ENCODE measurements around the gene VOPP1. TPM values are rescaled to one million over a fixed set of nuclear protein-coding genes. Genes with fewer than 3 reads are reported as not detected.
"Not testable (repeated sequence)": the region's sequence is repeated elsewhere in the genome, so short reads cannot be mapped to it uniquely, and the experiment has no call there.

Gene VOPP1
- total RNA-seq, 1 donor from 2014 or later: 25.5 TPM

DNA sequence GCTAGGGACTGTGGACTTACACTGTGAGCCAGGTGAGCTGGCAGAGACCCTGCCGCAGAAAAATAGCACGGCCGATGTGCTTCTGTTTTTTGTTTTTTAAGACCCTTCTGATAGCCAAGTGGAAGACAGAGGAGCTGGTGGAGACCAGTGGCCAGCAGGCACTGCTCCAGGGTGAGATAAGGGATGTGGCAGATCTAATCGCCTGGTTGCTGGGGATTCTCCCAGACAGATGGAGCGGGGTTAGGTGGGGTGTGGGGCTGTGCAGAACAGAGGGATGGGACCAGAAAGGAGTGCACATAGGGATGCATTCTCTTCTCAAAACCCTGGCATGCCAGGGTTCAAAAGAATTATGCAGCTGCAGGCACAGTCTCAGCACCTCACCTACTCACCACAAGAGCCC, 82.2 kb downstream of the VOPP1 start:
- DNase-seq (ENCODE audit: low spot score): peak; percentile 54

- no peak for DNase-seq (ENCODE audit: low spot score)
Observed at GRCh38 chr7:55489552-55489951, 82.8 kb downstream of the VOPP1 start.

GRCh38 chr7:55488804-55489340, 83.4 kb downstream of the VOPP1 start:
- no peak for DNase-seq (ENCODE audit: low spot score)

DNA sequence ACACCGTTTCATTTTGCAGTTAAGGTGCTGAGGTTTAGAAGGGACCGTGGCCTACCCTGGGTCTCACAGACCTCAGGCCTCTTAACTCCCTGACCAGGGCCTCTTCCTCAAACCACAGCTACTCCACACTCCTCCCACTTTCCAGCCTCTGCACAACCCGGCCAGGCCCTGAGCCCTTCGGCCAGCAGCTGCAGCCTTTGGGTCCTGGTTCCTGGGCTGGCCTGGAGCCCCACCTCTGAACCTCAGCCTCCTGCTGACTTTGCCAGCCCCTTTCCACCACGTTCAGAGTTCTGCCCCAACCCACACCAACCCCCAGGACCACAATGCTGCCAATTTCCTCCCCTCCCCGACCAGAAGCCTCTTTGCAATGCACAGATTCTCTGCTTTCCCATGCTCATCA, 84.1 kb downstream of the VOPP1 start:
- DNase-seq (ENCODE audit: low spot score): peak; percentile 79

- DNase-seq (ENCODE audit: low spot score): no peak
Observed at GRCh38 chr7:55486991-55487390, 85.3 kb downstream of the VOPP1 start.

DNA sequence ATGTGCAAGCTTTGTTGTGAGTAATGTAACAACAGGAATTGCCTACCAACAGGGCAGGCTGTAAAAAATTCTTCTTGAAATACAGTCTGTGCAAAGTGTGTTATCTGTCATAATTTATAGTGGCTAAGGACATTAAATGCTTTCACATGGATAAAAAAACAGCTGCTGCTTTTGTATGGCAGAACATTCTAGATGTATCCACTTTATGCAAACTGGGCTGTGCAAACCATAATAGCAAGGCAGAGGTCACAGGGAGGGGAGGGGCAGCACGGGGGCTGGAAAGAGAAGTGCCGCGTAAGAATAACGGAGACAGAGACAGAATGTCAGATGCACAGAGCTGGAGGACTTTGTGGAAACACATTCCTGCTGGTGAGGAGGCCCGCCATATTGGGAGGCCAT, 86.1 kb downstream of the VOPP1 start:
- peak; percentile 82 for DNase-seq (ENCODE audit: low spot score)

DNA sequence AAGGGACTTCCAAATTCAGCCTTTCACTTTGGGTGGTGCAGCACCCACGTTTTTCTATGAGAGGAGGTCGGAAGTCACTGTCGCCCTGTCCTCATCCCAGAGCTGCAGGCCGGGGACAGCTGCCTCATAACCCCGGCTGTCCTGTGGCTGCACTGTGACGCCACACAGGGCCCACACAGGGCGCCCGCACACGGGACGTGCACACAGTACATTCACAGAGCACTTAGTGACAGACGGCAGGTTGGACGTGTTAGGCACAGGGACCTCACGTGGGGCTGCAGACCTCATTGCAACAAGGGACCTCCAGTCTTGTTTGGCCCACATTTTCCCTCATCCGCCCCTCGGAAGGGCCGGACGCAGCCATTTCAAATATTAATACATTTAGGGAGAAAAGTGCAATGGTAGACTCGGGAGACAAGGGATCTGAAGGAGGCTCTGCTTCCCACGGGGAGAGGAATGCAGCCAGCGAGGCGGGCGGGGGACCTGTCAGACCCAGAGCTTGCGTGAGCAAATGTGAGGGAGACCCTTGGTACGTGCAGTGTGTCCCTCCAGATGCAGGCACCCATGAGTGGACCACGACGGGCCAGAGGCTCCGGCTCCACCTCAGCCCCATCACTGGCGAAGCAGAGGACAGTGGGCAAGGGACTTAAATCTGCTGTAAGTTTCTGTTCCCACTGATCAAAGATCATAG, 86.7 kb downstream of the VOPP1 start:
- no peak for DNase-seq (ENCODE audit: low spot score)

DNA sequence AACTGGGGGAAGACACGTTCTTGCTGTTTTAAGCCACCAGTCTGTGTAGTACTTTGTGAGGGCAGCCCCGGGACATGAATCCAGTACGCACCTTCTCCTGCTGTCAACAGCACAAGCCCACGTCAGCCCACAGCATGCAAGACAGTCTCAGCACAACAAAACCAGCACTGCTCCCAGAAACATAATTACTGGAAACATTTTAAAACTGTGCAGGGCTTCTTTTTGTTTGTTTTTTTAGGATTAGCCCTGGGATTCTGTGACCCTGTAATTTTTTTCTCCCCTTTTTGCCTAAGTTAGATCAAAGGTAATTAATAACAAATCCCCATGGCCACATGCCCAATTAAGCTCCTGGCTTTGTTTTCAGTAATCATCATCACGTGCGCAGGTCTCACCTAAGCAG, 87.5 kb downstream of the VOPP1 start:
- no peak for DNase-seq (ENCODE audit: low spot score)

DNA sequence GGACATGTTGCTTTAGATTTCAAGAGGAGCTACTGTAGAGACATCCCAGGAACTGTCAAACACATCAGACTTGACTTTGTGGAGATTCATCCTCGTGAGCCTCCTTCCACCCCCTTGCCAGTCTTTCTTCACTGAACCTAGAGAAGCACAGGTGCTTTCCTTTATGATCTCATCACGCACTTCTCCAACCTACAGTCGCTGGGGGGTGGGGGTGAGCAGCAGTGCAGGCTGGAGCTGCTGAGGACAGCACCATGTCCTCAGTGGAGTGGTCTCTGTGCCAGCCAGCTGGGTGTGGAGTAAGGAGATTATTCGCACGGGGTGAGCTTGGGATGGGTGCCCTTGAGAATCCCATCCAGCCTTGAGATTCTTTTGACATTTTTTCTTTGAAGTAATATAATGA, 88.1 kb downstream of the VOPP1 start:
- DNase-seq (ENCODE audit: low spot score): no peak

DNA sequence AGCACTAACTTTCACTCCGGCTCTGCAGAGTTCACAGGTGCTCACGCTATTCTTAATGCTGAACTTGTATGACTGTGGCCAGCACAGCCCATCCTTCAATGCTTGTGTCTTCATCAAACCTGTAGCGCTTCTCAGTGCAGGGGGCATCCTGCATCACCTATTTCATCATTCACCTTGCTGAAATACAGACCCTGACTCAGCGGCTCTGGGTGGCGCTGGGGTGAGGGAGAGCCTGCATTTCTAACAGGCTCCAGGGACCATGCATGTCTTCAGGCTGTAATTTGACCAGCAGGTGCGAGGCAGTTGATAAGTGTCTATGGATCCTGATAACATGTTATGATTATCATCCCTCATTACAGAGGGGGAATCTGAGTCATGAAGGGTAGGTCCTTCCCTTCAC, 89.3 kb downstream of the VOPP1 start:
- no peak for DNase-seq (ENCODE audit: low spot score)

- DNase-seq (ENCODE audit: low spot score): no peak
Observed at GRCh38 chr7:55481155-55481554, 91.1 kb downstream of the VOPP1 start.

DNA sequence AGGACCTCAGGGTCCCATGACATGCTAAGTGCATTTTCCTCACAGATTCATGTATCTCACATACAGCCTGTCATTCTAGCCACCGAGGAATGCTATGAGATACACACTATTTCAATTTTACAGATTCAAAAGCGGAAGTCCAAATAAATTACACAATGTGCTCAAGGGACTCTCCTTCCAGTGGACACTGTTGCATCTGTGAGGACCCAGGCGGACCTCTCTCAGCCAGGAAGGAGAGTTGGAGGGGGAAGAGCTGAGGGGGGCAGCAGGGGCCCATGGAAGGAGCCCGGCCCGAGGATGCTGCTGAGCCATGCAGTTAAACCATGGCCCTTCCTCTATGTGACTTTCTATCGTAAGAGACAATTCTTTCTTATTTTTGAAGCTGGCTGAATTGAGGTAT, 93.6 kb downstream of the VOPP1 start:
- no peak for DNase-seq (ENCODE audit: low spot score)

DNA sequence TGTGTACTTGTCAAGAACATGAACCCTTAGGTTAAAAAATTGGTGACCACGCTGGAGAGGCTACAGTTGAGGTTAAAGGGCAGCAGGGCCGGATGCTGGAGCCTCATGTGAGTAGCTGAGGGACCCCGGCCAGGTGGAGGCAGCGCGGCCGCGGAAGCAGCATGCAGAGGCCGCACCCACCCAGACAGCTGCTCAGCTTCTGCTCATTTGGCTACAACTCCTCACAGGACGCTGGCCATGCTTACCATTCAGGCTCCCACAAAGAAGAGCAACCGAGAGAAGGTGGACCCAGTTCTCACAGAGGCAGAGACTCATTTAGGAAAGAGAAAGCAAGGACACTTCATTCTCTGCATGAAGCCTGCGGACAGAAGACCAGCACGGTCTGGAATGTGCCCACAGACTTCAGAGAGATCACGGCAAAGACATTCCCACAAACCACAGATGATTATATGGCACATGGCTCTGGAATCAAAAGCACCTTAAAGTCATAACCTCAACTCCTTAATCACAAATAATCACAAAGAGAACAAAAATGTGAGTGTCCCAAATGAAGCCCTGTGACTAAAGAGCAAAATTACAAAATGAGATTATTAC, 94.4 kb downstream of the VOPP1 start:
- DNase-seq (ENCODE audit: low spot score): peak; percentile 48

DNA sequence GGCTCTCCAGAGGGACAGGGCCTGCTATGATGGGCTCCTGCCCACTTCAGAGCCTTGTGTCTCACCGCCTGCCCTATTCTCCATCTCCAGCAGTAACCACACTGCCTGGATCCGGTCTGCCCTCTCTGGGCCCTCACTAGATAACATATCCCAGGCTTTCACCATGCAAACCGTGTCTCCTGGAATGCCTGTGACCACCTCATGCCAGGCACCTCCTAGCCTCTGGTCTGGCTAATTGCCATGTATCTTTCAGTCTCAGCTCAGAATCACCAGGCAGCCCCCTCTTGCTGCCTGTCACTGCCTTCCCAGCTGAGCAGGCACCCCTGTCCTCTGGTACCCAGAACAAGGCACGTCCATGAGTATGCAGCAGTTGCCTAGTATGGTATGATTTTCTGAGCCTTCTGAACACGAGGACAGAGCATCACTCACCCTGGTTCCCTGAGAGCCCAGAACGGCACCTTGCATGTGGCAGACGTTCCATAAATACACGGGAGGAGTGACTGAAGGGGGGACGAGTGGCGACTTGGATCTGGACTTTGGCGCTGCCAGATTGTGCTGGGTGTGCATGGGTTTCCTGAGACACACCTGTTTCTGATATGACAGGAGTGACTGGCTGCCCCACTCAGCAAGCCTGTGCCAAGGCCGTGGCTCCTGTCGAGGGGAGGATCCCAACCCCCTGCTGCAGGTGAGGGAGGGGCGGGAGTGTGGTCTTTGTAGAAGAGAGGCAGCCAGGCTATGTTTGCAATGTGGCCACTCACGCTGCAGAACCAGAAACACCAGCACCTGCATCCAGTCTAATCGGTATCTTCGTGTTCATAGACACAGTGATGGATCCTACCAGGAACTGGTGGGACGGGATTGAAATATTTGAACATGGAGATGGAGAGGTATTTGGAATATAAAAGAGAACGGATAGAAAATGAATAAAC, 95.2 kb downstream of the VOPP1 start:
- no peak for DNase-seq (ENCODE audit: low spot score)

DNA sequence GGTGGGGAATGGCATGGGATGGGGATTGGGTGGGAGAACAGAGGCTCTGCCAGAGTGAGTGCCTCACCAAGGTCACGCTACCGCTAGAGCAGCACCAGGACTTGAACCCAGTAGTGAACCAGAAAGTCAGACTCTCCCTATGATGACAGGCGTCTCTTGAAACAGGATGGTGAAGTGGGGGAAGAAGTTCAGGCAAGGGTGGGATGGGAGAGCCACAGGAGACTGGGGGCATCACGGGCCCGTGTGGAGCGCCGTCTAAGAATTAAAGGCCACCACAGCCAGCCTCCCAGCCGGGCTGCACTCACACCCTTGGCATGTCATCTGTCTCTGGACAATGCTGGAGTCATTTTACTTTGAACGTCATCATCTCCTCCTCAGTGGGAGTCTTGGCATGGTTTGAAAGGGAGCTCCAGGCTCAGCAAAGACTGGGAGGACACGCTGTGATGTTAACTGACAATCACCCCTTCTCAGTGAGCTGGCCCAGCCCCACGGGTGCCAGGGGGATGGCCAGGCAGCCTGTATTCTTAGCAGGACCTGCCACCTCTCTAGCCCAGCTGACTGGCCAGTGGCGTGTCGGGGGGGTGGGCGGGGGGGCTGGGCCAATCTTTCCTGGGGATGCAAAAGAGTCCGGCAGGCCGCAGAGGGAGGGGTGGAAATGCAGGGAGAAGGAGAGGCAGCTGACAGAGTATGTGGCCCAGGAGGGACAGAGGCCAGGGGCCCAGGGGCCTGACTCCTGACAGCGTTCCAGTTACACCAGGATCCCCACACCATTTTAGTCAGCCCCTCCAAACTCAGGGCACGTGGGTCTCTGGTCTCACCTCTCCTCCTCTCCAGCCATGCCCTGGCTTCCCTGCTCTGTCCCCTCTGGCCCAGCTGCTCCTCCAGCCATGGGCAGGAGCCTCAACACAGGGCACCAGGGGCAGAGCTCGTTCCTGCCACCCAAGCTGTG, 96.2 kb downstream of the VOPP1 start:
- no peak for DNase-seq (ENCODE audit: low spot score)

DNA sequence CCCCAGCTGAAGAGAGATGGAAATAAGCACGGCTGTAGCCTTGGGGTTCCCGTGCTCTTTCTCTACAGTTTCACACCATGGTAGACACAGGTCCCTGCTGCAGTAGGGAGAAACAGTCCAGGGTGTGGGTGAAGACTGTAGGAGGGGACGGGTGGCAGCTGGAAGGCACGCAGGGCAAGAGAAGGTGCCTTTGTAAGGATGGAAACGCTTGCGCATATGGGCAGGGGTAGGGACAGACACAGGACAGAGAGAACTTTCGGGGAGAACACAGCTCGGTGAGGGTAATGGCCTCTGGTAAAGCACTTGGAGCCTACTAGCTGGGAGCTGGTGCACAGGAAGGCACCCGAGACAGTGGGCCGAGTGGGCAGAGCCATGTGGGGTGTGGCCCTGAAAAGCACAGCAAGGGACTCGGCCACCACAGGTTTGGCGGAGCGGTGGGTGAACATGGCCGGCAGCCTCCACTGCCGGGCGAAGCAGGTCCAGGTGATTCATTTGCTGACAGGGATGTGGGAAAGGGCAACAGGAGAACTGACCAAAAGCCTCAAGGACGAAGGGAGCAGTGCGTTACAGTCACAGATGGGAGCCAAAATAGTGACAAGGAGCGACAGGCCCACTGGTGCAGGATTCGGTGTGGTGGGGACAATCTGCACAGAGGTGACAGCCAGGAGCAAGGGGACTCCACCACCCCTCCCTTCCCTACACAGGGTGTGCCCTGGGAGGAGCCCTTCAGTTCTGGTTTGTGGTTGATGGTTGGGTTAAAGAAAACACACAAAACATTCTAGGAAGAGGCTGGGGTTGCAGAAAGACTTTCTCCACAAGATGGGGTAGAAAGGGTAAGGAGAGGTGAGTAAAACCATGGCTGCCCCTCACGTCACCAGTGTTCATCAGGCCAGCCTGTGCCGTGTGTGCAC, 97.1 kb downstream of the VOPP1 start:
- DNase-seq (ENCODE audit: low spot score): no peak

- no peak for DNase-seq (ENCODE audit: low spot score)
Observed at GRCh38 chr7:55473932-55474331, 98.4 kb downstream of the VOPP1 start.

DNA sequence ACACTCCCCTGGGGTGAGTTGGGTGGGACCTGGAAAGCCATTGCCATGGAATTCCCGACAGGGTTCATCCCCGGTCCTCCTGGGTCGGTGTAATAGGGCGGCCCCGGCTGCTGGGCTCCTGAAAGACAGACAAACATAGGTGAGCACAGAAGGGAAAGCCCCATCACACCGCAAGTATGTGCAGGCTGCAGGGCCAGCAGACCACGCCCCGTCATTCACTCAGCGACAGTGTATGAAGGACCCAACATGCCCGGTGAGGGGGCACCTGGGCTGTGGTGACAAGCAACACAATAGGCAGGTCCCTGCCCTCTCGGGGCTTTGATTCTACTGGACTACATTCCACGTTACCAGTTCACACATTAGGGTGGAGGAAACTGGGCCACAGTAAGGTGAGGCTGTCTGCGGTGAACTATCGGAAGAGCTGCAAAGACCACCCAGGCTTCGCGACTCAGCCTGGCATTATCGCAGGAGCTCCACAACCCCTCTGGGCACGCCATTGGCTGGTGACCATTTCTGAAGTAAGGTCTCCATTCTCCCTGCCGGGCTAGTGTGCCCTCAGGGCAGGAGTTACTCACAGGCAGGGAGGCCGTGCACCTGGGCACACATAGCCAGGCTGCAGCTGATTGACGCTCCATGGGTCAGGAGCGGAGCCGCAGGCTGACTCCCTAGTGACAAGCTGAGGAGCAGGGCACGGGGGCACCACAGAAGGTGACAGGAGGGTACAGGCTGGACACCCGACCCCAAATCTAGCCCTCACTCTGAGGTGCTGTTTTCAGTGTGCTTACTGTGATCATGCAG, 99.2 kb downstream of the VOPP1 start:
- DNase-seq (ENCODE audit: low spot score): no peak

GRCh38 chr7:55472406-55472805, 99.9 kb downstream of the VOPP1 start:
- not testable (repeated sequence) for DNase-seq (ENCODE audit: low spot score)
